Measurements from ENCODE around the gene GPR31.
A peak's percentile ranks its signal among the peaks of the same experiment; 100 is the strongest.
"Not testable (repeated sequence)": the region's sequence is repeated elsewhere in the genome, so short reads cannot be mapped to it uniquely, and the experiment has no call there.

Gene GPR31

DNA sequence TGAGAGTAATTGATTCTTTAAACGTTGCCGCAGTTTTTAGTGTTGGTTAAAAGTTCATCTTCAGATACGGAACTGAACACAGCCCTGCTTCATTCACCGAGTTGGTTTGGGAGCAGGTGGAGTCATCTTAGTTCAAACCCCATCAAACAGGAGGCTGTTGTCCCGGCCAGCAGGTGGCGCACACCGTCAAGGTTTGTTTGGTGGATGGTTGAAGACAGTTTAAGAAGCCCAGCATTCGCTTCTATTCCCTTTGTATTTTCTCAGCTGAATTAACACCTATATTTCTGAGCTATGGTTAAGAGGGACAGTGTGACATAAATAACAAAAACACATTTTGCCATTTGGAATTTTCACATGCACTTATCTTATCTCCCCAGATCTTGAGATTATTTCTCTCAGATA lies 25.1 kb upstream of the GPR31 start:
- H3K27ac ChIP-seq, result not testable (repeated sequence)
- TF ChIP-seq, protein P1, sequence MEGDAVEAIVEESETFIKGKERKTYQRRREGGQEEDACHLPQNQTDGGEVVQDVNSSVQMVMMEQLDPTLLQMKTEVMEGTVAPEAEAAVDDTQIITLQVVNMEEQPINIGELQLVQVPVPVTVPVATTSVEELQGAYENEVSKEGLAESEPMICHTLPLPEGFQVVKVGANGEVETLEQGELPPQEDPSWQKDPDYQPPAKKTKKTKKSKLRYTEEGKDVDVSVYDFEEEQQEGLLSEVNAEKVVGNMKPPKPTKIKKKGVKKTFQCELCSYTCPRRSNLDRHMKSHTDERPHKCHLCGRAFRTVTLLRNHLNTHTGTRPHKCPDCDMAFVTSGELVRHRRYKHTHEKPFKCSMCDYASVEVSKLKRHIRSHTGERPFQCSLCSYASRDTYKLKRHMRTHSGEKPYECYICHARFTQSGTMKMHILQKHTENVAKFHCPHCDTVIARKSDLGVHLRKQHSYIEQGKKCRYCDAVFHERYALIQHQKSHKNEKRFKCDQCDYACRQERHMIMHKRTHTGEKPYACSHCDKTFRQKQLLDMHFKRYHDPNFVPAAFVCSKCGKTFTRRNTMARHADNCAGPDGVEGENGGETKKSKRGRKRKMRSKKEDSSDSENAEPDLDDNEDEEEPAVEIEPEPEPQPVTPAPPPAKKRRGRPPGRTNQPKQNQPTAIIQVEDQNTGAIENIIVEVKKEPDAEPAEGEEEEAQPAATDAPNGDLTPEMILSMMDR (conservative IDR thresholded peaks at IDR 0.05), result peak; percentile 41

GRCh38 chr6:167181351-167181750 lies 23.6 kb upstream of the GPR31 start:
- H3K27ac ChIP-seq, result not testable (repeated sequence)

- H3K27ac ChIP-seq, result not testable (repeated sequence)
Measured at GRCh38 chr6:167180086-167180485, 22.3 kb upstream of the GPR31 start.

GRCh38 chr6:167178896-167179655 lies 21.3 kb upstream of the GPR31 start:
- not testable (repeated sequence) for H3K27ac ChIP-seq

GRCh38 chr6:167177271-167177670 lies 19.5 kb upstream of the GPR31 start:
- not testable (repeated sequence) for H3K27ac ChIP-seq

DNA sequence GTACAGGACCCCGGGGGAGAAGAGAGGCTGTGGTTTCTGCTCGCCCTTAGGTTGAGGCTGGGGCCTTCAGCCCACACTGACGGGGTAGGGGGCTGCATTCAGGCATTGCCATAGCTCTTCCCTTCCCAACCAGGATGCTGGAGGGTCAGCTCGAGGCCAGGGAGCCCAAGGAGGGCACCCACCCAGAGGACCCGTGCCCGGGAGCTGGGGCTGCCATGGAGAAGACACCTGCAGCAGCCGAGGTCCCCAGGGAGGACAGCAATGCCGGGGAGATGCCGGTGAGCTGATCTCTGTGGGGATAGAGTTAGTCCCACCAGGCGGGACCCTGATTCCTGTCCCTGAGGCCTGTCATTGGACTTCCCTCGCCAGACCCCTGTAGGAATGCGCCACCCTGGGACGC lies 14.2 kb upstream of the GPR31 start:
- not testable (repeated sequence) for H3K27ac ChIP-seq

- H3K27ac ChIP-seq, result not testable (repeated sequence)
Measured at GRCh38 chr6:167171300-167171699, 13.5 kb upstream of the GPR31 start.

DNA sequence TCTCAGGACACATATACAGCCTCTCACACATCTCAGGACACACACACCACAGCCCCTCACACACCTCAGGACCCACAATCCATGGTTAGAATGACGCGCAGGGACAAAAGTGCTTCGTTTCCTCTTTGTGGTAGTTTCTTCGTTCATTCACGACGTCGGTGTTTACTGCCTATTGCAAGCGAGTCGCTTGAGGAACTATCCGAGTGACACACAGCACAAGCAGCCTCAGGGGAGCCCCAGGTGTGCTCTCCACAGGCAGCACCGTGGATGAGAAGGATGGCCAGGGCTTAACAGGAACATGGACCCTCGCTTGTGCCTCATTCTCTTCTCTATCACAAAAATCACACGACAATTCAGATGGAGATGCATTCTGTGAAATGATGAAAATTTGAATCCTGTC lies 12.1 kb upstream of the GPR31 start:
- H3K27ac ChIP-seq, result not testable (repeated sequence)

GRCh38 chr6:167168296-167168695 lies 10.5 kb upstream of the GPR31 start:
- not testable (repeated sequence) for H3K27ac ChIP-seq

DNA sequence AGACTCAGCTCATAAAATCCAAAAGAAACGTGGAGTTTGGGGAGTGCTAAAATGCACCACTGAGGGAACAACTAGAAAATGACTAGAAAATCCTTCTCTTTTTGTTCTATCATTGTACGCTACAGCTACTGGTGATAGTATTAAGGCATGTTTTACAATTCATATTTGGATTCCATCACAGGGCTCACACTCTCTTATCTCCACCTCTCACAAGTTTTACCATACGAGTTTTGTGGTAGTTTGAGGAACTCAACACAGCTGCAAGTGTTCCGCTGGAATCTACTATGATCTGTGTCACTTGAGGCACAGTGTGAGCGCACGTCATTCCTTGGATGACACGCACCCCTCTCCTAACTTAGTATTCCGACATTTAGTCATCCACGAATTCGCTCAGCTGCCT lies 9.9 kb upstream of the GPR31 start:
- H3K27ac ChIP-seq, result not testable (repeated sequence)

GRCh38 chr6:167165858-167166471 lies 8.2 kb upstream of the GPR31 start:
- TF ChIP-seq, protein P1 (conservative IDR thresholded peaks at IDR 0.05), result no peak
- H3K27ac ChIP-seq, result no peak overlapping the region

GRCh38 chr6:167164261-167164660 lies 6.5 kb upstream of the GPR31 start:
- H3K27ac ChIP-seq, result no peak overlapping the region
- TF ChIP-seq, protein P1 (conservative IDR thresholded peaks at IDR 0.05), result no peak

GRCh38 chr6:167163476-167164011 lies 5.8 kb upstream of the GPR31 start:
- H3K27ac ChIP-seq, result no peak overlapping the region
- TF ChIP-seq, protein P1 (conservative IDR thresholded peaks at IDR 0.05), result no peak

Data from VCaP (cell line).